Chondrocyte (in vitro differentiated cells): ENCODE data around the gene CAPNS1. TPM values are rescaled to one million over a fixed set of nuclear protein-coding genes. Genes with fewer than 3 reads are reported as not detected.

Source experiments
- DNase-seq: peaks from one replicate; pipeline ENCODE4 v3.0.0; 2021; ENCODE audit warnings: mixed read lengths, low spot score
- H3K27ac Mint-ChIP-seq: one replicate; pipeline ENCODE4 v1.8.0; 2021; ENCODE audit warnings: mild to moderate bottlenecking, moderate library complexity, mixed read lengths; ENCODE audit not compliant: unreplicated experiment
- H3K27me3 Mint-ChIP-seq: 2 replicates; pipeline ENCODE4 v1.8.0; 2021; ENCODE audit warnings: low read depth, mixed read lengths
- H3K36me3 Mint-ChIP-seq: 2 replicates; pipeline ENCODE4 v1.8.0; 2021; ENCODE audit warnings: low read depth, mixed read lengths
- H3K4me1 Mint-ChIP-seq: 2 replicates; pipeline ENCODE4 v1.8.0; 2021; ENCODE audit warnings: low read depth, mild to moderate bottlenecking, mixed read lengths
- H3K4me3 Mint-ChIP-seq: one replicate; pipeline ENCODE4 v1.8.0; 2021; ENCODE audit warnings: mild to moderate bottlenecking, moderate library complexity, mixed read lengths; ENCODE audit not compliant: unreplicated experiment
- H3K9me3 Mint-ChIP-seq: 2 replicates; pipeline ENCODE4 v1.8.0; 2021; ENCODE audit warnings: low read depth, mixed read lengths
- total RNA-seq: library from RNA; stranded (reverse); gene quantifications from 3 replicates; pipeline ENCODE4 v1.2.1, GENCODE V29; 2021
- TF ChIP-seq, protein P1 (sequence below): fragments of 200-600 bp; sonication (generic); IDR thresholded peaks from 2 replicates; pipeline ENCODE4 v1.5.0; 2021; ENCODE audit warnings: antibody characterized with exemption, mild to moderate bottlenecking, moderate library complexity

Gene CAPNS1
- total RNA-seq, 1 donor from 2014 or later, result 762 TPM

DNA sequence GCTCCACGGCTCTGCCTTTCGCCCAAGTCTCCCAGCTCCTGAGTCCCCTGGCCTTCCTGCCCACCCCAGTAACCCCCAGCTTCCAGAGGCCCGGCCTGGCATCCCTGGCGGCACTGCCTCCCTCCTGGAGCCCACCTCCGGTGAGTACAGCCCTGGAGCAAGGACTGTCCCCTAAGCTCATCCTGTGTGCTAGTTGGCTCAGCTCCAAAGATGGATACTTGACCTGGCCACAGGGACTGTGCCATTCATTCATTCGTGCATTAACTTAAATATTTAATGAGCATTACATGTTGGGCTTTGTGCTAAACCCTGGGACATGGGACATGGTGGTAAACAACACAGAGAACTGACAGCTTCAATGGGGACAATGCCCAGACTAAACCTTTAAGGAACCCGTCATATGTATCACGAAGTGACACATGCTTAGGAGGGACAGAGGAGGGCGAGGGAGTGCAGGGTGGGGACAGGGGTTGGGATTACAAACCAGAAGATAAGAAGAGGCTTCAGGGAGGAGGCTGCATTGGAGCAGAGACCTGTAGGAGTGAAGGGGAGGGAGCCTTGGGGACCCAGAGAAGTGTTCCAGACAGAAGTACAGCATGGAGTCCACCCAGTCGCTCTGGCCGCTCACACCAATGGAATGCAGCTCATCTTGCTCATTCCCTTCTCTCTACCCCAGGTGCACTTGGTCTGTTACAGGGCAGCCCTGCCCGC lies 35.9 kb upstream of the CAPNS1 start:
- Mint-ChIP-seq H3K9me3 (no peaks in the 10 kb centered on the region), H3K27me3 (no peaks in the 10 kb centered on the region), H3K36me3 (peaks cover 2% of the 10 kb centered on the region), H3K4me1 (no peaks in the 10 kb centered on the region), H3K27ac (no peak overlapping the region), H3K4me3 (no peak overlapping the region)
- DNase-seq, result no peak
- TF ChIP-seq, protein P1, sequence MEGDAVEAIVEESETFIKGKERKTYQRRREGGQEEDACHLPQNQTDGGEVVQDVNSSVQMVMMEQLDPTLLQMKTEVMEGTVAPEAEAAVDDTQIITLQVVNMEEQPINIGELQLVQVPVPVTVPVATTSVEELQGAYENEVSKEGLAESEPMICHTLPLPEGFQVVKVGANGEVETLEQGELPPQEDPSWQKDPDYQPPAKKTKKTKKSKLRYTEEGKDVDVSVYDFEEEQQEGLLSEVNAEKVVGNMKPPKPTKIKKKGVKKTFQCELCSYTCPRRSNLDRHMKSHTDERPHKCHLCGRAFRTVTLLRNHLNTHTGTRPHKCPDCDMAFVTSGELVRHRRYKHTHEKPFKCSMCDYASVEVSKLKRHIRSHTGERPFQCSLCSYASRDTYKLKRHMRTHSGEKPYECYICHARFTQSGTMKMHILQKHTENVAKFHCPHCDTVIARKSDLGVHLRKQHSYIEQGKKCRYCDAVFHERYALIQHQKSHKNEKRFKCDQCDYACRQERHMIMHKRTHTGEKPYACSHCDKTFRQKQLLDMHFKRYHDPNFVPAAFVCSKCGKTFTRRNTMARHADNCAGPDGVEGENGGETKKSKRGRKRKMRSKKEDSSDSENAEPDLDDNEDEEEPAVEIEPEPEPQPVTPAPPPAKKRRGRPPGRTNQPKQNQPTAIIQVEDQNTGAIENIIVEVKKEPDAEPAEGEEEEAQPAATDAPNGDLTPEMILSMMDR, result no peak

DNA sequence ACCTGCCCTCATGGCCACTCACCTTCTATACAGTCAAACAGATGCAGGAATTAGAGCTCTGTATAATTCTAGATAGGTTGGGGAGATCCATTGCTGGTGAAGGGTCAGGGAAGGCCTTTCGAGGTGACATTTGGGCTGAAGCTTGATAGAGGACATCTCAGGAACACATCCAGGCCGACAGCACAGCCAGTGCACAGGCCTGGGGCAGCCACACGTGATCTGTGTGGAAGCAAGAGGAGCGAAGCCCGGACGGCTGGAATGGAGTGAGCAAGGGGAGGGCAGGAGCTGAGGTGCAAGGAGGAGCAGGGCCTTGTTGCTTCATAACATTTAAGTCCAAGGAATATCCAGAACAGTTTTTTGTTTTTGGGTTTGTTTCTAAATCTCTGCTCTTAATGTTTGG lies 33.4 kb upstream of the CAPNS1 start:
- Mint-ChIP-seq H3K4me1 (no peaks in the 10 kb centered on the region), H3K27me3 (no peaks in the 10 kb centered on the region), H3K9me3 (no peaks in the 10 kb centered on the region), H3K36me3 (peaks cover 2% of the 10 kb centered on the region), H3K4me3 (no peak overlapping the region), H3K27ac (no peak overlapping the region)
- DNase-seq, result no peak
- TF ChIP-seq, protein P1, result no peak

DNA sequence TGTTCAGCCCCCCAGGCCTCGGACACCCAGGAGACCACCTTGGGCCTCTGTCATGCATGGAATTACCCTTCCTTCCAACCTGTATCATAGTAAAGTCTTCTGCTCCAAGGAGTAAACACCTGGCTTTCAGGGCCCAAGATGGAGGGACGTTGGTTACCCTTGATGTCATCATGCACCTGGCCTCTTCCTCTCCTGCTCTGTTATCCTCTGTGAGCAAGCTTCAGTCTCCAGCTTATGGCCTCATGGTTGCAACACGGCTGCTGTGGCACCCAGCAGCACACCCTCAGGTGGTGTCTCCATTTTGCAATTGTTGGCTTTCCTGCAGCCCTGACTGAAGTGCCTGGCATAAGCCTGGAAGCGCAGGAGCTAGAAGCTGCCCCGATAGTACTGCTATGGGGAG lies 32.9 kb upstream of the CAPNS1 start:
- Mint-ChIP-seq H3K4me3 (no peak overlapping the region), H3K27ac (no peak overlapping the region), H3K4me1 (no peaks in the 10 kb centered on the region), H3K9me3 (no peaks in the 10 kb centered on the region), H3K27me3 (no peaks in the 10 kb centered on the region), H3K36me3 (peaks cover 3% of the 10 kb centered on the region)
- no peak for DNase-seq
- TF ChIP-seq, protein P1, result no peak

DNA sequence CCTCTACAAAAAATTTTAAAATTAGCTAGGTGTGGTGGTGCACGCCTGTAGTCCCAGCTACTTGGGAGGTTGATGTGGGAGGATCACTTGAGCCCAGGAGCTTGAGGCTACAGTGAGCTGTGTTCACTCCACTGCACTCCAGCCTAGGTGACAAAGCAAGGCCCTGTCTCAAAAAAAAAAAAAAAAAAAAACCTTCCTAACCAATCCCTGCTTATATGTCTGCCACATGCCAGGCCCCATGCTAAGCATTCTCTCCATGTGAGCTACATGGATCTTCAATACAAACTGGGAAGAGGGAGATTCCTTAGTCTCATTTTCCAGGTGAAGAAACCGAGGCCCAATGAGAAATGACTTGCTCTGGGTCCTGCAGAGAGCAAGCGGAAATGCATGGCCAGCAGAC lies 31.2 kb upstream of the CAPNS1 start:
- Mint-ChIP-seq H3K36me3 (peaks cover 5% of the 10 kb centered on the region), H3K4me3 (no peak overlapping the region), H3K27me3 (no peaks in the 10 kb centered on the region), H3K4me1 (peaks cover 7% of the 10 kb centered on the region), H3K27ac (no peak overlapping the region), H3K9me3 (no peaks in the 10 kb centered on the region)
- TF ChIP-seq, protein P1, result no peak
- no peak for DNase-seq

DNA sequence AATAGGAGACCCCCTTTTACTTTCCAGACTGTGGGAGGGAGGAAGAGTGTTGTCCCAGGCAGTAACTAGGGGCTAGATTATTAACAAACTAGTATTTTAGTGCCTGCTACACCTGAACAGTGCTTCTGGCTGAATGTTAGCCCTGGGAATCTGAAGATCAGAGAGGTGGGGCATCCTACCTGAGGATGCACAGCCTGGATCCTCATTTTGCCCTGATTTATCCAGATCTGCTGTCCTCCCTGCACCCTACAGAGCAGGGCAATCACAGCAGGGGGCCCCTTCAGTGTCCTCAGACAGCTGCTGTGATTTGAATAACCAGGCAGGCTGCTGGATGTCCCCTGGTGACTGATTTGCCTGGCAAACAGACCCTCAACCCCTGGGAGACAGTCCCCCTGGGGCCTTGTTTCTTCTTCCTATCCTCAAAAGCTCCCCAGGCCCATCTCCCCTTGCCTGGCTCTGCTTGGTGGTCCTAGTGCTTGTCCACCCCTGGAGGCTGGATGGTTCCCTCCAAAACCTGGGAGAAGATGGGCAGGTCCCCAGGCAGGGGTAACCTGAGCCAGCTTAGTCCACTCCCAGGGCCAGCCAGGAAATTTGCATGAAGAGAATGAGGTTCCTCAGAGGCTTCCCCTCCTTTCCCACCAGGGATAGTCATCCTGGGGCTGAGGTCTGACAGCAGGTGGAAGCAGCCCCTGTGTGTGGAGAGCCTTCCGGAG lies 29.2 kb upstream of the CAPNS1 start, which contains the start of gene OVOL3:
Gene OVOL3 (plus strand): TSS at position 657 of the 713 bp plus-strand sequence. CDS start 60 bp downstream, outside the sequence.
- no peak within 1 kb of the TSS for H3K4me3 Mint-ChIP-seq
- H3K36me3 Mint-ChIP-seq, result peaks cover 5% of the 10 kb centered on the region
- no peaks in the 10 kb centered on the region for H3K9me3 Mint-ChIP-seq
- no peak within 1 kb of the TSS for H3K27ac Mint-ChIP-seq
- no peaks in the 10 kb centered on the region for H3K27me3 Mint-ChIP-seq
- DNase-seq, result no peak
- TF ChIP-seq, protein P1, result no peak
- H3K4me1 Mint-ChIP-seq, result peaks cover 14% of the 10 kb centered on the region
